Hematopoietic multipotent progenitor cell treated with erythropoietin and hydrocortisone succinate and interleukin-3 and kit ligand, for 8 days (in vitro differentiated cells): Measurements from ENCODE around the gene FRG2.
"Not testable (repeated sequence)": the region's sequence is repeated elsewhere in the genome, so short reads cannot be mapped to it uniquely, and the experiment has no call there.

Experiments used
- DNase-seq: peaks from one replicate; pipeline ENCODE4 v3.0.0-alpha.2; 2015

FRG2 gene

DNA sequence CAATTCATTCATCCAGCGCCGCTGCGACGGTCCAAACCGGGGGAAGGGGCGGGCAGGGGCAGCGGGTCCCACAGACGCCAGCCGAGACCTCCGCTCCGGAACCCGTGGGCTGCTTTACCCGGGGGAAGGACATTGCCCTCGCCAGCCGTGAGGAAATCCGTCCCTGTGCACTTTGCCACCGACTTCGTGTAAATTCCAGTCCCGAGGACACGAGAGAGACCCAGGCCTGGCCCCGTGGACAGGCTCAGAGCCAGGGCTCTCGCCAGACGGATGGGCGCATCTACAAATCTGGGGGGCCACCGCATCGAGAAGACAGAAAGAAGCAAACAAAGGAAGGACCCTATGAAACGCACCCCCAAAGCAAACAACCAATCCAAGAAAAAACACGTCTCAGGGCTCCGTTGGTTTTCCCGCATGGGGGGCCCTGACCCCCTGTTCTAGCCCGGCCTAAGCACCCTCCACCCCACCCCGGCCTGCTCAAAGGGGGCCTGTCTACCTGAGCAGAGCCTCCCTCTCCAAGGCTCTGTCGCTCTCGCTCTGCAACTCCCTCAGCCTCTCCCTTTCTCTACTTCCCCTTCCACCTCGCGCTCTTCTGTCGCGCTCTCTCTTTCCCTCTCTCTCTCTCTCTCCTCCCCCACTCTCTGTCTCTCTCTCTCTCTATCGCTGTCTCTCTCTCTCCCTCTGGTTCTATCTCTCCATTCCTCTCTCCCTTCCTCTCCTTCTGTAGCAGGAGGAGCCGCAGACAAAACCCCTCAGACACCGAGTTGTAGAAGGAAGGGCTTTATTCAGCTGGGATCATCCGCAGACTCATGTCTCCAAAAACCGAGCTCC lies 11.3 kb downstream of the FRG2 start:
- no peak for DNase-seq

DNA sequence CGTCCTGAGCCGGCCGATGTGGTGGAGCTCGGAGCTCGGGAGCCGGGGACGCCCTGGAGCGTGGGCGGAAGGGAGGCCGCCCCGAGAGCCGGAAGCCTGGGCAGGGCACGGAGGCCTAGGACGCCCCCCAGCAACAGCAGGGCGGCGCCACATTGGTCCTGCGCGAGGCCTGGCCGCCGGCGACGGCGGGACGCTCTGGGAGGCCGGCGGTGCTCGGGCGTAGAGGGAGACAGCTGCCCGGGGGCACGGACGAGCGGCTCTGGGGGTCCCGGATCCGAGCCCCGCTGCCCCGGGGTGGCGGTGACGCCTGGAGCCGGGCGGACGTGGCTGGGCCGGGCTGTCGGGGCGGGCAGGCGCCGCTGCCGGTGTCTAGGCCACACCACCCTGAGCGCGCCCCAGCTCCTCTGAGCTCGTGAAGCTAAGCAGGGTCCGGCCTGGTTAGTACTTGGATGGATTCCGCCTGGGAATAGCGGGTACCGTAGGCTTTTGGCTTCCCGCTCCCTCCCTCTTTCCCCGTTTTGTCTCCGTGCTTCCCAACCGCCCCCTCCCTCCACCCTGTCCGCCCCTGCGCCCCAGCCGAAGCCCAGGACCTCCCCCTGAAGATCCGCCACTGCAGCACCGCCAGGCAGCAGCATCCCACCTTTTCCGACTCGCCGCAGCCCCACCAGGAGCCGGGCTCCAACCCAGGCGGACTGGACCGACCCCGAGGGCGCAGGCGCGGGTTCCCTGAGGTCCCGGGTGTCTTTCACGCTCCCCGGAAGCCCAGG lies 12.1 kb downstream of the FRG2 start:
- DNase-seq: no peak

DNA sequence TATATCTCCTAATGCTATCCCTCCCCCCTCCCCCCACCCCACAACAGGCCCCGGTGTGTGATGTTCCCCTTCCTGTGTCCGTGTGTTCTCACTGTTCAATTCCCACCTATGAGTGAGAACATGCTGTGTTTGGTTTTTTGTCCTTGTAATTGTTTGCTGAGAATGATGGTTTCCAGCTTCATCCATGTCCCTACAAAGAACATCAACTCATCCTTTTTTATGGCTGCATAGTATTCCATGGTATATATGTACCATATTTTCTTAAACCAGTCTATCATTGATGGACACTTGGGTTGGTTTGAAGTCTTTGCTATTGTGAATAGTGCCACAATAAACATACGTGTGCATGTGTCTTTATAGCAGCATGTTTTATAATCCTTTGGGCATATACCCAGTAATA lies 37.1 kb downstream of the FRG2 start:
- DNase-seq: not testable (repeated sequence)

GRCh38 chr4:189988877-189989431 lies 38.1 kb downstream of the FRG2 start:
- no peak for DNase-seq

DNA sequence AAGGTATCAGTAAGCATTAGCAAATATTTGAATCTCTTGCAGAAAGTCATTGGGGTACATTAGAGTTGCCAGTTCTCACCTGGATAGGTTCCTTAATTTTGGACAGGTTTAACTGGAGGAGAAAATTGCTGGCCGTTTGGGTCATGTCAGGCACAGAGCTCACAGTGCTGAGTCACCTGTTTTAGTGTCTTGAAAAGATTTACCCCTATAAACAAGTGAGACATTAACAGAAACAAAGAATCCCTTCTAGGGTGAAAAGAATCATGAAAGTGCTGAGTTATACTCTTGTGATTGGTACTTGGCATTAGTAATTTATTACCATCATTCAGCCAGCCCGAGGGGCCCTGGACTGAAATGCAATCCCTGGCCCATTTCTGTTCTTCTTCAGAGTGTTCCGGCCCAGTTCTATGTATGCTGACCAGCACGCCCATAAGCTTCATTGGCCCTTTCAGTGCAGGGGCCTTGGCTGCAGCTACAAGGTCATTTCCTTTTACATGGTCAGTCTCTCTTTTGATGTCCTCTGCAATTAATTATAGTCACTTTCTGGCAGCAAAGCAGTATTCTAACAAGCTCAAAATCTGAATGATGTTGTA lies 41.3 kb downstream of the FRG2 start:
- DNase-seq: not testable (repeated sequence)

- DNase-seq: not testable (repeated sequence)
These were observed 42.4 kb downstream of the FRG2 start for GRCh38 chr4:189984661-189985060.

DNA sequence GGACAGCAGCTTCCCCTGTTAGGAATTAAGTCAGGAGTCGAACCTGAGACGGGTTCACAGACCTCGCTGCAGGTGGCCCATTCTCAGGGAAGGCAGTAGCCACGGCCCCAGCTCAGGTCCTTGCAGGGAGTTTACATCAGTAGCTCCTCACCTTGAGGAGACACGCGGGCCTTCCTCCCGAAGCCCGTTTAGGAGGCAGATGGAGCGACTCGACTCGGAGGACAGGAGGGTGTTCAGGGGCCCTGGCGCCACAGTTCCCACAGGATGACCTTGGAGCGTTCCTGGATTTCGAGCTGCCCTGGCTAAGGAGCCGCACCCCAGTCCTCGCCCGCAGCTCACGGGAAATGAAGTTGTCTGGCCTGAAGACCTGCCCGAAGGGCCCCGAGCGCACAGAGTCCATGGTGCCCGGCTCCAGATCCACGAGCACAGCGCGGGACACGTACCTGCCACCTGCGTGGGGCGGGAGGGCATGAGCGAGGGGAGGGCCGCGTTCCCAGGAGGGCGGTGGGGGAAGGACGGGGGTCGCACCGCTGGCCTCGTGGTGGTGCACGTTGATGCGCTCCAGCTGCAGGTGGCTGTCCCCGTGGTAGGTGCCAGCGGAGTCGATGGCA lies 43.0 kb downstream of the FRG2 start:
- not testable (repeated sequence) for DNase-seq

- no peak for DNase-seq
These were observed 45.1 kb downstream of the FRG2 start for GRCh38 chr4:189981970-189982369.

GRCh38 chr4:189980292-189980691 lies 46.8 kb downstream of the FRG2 start:
- DNase-seq: not testable (repeated sequence)

GRCh38 chr4:189979196-189980047 lies 47.6 kb downstream of the FRG2 start:
- no peak for DNase-seq
